Stimulated activated naive CD8-positive, alpha-beta T cell treated with anti-CD3 and anti-CD28 coated beads, Interleukin-15, amount 100 ng/mL, for 72 hours (primary cell): Measurements from ENCODE around the gene TGFBR3L.
"Not testable (repeated sequence)": the region's sequence is repeated elsewhere in the genome, so short reads cannot be mapped to it uniquely, and the experiment has no call there.

Experiments used
- ATAC-seq: fragments of 150-1000 bp; cut with Tn5 transposase; 2 replicates; pipeline ENCODE4 v1.10.0; 2021; ENCODE audit warnings: mild to moderate bottlenecking, moderate library complexity
- DNase-seq, 2 donors: peaks; one replicate each; pipeline ENCODE4 v3.0.0; 2021 to 2022
- H3K27ac Mint-ChIP-seq, 2 donors: one replicate each; pipeline ENCODE4 v1.8.0; 2022; ENCODE audit warnings: mild to moderate bottlenecking in 2 of 2, mixed read lengths in 2 of 2, moderate library complexity in 2 of 2
- H3K27me3 Mint-ChIP-seq: one replicate; pipeline ENCODE4 v1.8.0; 2022; ENCODE audit warnings: mixed read lengths
- H3K4me1 Mint-ChIP-seq: one replicate; pipeline ENCODE4 v1.8.0; 2022; ENCODE audit warnings: mild to moderate bottlenecking, mixed read lengths
- H3K4me3 Mint-ChIP-seq, 2 donors: one replicate each; pipeline ENCODE4 v1.8.0; 2022; ENCODE audit warnings: mild to moderate bottlenecking in 2 of 2, mixed read lengths in 2 of 2, moderate library complexity in 1 of 2
- H3K9me3 Mint-ChIP-seq, 2 donors: one replicate each; pipeline ENCODE4 v1.8.0; 2022; ENCODE audit warnings: mixed read lengths in 2 of 2

Gene TGFBR3L

DNA sequence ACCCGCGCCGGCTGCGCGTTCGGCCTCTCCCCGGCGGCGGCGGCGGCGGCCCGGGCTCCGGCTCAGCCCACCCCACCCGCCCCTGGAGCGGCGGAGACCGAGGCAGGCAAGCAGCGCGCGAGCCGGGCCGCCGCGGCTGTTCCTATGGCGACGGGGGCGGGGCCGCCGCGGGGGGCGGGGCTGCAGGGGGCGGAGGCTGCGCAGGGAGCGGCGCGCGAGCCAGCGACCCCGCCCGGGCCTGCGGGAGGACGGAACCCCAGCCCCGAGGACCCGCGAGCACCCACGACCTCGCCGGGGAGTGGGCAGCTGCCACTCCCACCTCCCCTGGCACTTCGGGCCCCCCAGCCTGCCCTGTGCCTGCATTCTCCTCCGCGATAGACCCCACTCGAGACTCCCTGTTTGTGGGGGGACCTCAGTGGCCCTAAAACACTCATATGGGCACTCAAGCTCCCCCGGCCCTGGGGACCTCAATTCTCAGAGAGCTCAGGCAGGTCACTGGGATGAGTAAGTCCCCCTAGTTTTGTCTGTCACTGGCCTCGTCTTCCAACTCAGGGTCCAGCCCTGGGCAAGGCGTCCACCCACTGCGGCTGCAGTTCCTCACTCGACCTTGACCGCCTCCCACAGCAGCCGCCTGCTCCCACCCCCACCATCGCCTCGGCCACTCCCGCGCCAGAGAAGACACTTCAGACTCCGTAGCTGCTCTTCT is 11.5 kb downstream of the TGFBR3L start, which contains the start of gene CTXN1:
Gene CTXN1, minus strand, starts transcription at position 115 of the 706 bp plus-strand sequence. CDS start 597 bp downstream, outside the sequence.
- H3K4me3 Mint-ChIP-seq: peak within 1 kb of the TSS; percentile 78 to 82
- peaks cover 72% of the 10 kb centered on the region for H3K4me1 Mint-ChIP-seq
- peak within 1 kb of the TSS in 1 of 2 donors; percentile 96 for H3K27ac Mint-ChIP-seq
- H3K27me3 Mint-ChIP-seq: no peaks in the 10 kb centered on the region
- DNase-seq: peak; percentile 66 to 72
- ATAC-seq: peak; percentile 55
- H3K9me3 Mint-ChIP-seq: no peaks in the 10 kb centered on the region

- ATAC-seq: no peak
- DNase-seq: peak in 1 of 2 donors; percentile 14
- no peaks in the 10 kb centered on the region for H3K27me3 Mint-ChIP-seq
- no peaks in the 10 kb centered on the region for H3K9me3 Mint-ChIP-seq
- H3K4me1 Mint-ChIP-seq: peaks cover 64% of the 10 kb centered on the region
- peak overlapping the region in 1 of 2 donors; percentile 63 for H3K27ac Mint-ChIP-seq
- peak overlapping the region; percentile 71 to 80 for H3K4me3 Mint-ChIP-seq
Observed at GRCh38 chr19:7926727-7927604, 12.3 kb downstream of the TGFBR3L start.

- H3K27ac Mint-ChIP-seq: no peak overlapping the region
- DNase-seq: peak in 1 of 2 donors; percentile 21
Observed at GRCh38 chr19:7927605-7928333, 13.1 kb downstream of the TGFBR3L start.

GRCh38 chr19:7928334-7928706 is 13.7 kb downstream of the TGFBR3L start:
- Mint-ChIP-seq H3K27ac (no peak overlapping the region), H3K4me1 (peaks cover 61% of the 10 kb centered on the region), H3K27me3 (no peaks in the 10 kb centered on the region), H3K9me3 (no peaks in the 10 kb centered on the region), H3K4me3 (peak overlapping the region in 1 of 2 donors; percentile 36)
- DNase-seq: no peak
- no peak for ATAC-seq

More at GRCh38 chr19:7927605-7928333, 13.1 kb downstream of the TGFBR3L start:
- Mint-ChIP-seq H3K4me1 (peaks cover 61% of the 10 kb centered on the region), H3K4me3 (no peak overlapping the region), H3K27me3 (no peaks in the 10 kb centered on the region), H3K9me3 (no peaks in the 10 kb centered on the region)
- no peak for ATAC-seq

- H3K27ac Mint-ChIP-seq: no peak overlapping the region
- peaks cover 57% of the 10 kb centered on the region for H3K4me1 Mint-ChIP-seq
- H3K4me3 Mint-ChIP-seq: no peak overlapping the region
- ATAC-seq (peak; percentile 60), DNase-seq (peak; percentile 82 to 84)
- H3K9me3 Mint-ChIP-seq: no peaks in the 10 kb centered on the region
- H3K27me3 Mint-ChIP-seq: no peaks in the 10 kb centered on the region
Observed at GRCh38 chr19:7928741-7929701, 14.4 kb downstream of the TGFBR3L start.

GRCh38 chr19:7930030-7930429 is 15.4 kb downstream of the TGFBR3L start:
- not testable (repeated sequence) for H3K27me3 Mint-ChIP-seq, H3K4me3 Mint-ChIP-seq, H3K9me3 Mint-ChIP-seq, DNase-seq, ATAC-seq
- H3K4me1 Mint-ChIP-seq: peaks cover 46% of the 10 kb centered on the region
- peak overlapping the region in 1 of 2 donors; percentile 48 for H3K27ac Mint-ChIP-seq

- H3K27me3 Mint-ChIP-seq: no peaks in the 10 kb centered on the region
- no peaks in the 10 kb centered on the region for H3K9me3 Mint-ChIP-seq
- peaks cover 42% of the 10 kb centered on the region for H3K4me1 Mint-ChIP-seq
- ATAC-seq (no peak), DNase-seq (no peak)
- no peak overlapping the region for H3K4me3 Mint-ChIP-seq
- H3K27ac Mint-ChIP-seq: peak overlapping the region in 1 of 2 donors; percentile 48
Observed at GRCh38 chr19:7930765-7931164, 16.1 kb downstream of the TGFBR3L start.

DNA sequence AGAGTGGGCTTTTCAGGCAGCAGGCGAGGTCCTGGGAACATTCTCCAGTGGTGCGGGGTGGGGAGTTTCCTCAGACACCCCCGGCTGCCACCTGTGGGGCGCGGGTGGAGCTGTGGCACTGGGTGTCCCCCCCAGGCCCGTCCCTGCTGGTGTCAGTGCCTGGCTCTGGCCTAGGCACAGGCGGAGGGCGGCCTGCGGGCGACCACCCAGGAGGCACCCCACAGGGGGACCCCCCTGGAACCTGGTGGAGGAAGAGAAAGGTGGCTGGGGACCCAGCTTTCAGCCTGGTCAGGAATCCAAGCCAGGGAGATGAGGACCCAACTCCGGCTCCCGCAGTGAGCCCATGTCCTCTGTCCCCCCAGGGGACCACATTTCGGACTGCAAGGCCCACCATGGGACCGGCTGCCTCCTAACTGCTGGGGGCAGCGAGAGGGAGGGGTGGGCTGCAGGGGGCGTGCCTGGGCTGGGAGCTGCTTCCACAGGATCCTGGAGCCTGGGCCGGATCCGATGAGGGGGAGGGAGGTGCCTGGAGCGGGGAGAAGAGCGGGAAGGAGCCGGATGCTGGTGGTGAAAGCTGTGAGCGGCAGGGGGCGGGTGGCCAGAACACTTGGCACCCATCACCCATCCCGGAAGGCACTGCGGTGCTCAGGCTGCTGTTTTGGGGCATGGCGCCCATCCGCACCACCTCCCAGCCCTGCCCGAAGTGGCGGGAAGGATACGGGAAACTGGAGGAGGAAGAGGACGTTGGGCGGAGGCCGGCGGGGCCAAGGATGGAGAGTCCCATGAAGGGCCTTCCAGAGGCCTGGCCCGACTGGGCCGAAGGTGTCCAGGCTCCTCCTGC is 16.8 kb downstream of the TGFBR3L start:
- H3K4me1 Mint-ChIP-seq: peaks cover 38% of the 10 kb centered on the region
- H3K27me3 Mint-ChIP-seq: no peaks in the 10 kb centered on the region
- H3K4me3 Mint-ChIP-seq: no peak overlapping the region
- DNase-seq: no peak
- ATAC-seq: no peak
- H3K9me3 Mint-ChIP-seq: no peaks in the 10 kb centered on the region
- H3K27ac Mint-ChIP-seq: no peak overlapping the region

DNA sequence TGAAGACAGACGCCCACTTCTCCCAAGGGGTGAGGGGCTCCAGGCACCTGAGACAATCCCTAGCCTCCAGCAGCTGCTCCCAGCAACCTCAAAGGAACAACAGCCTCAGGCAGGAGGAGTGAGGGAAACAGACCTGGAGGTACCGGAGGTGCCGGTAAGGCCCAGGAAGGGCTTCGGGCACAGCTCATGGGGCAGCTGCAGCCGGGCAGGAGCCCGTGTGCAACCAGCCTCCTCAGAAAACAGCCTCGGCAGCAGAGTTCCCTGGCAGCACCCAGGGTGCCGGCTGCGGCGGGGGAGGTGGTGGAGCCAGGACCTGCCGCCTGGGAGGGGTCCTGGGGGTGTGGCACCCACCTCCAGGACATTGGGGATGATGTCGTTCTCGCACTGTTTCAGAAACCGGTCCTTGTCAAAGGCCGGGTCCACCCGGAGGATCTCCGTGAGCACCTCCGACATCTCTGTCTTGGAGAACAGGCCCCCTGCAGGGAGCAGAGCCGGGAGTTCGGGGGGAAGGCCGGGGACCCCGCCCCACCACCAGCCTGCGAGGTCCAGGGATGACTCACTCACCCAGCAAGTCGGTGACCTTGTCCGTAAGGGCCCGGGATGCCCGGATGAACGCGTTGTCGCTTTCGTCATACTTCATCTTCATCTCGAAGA is 17.8 kb downstream of the TGFBR3L start:
- DNase-seq (no peak), ATAC-seq (no peak)
- H3K4me3 Mint-ChIP-seq: no peak overlapping the region
- H3K4me1 Mint-ChIP-seq: peaks cover 34% of the 10 kb centered on the region
- H3K9me3 Mint-ChIP-seq: no peaks in the 10 kb centered on the region
- H3K27ac Mint-ChIP-seq: no peak overlapping the region
- no peaks in the 10 kb centered on the region for H3K27me3 Mint-ChIP-seq

DNA sequence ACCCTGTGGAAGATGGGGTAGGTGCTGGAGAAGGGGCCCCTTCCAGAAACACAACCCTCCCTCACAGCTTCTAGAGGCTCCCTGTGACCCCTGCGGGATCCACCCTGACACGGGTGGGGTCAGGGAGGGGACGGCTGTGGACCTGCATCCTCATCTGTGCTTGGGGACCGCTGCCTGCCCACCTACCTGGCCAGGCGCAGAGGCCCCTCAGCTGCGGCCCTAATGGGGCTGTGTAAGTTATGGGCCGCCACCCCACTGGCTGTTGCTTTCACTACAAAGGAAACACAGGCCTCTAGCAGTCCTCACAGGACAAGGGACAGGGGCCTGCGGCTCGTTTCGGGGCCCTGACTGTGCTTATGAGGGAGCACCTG is 18.3 kb downstream of the TGFBR3L start:
- no peak overlapping the region for H3K27ac Mint-ChIP-seq
- no peak overlapping the region for H3K4me3 Mint-ChIP-seq
- H3K4me1 Mint-ChIP-seq: peaks cover 31% of the 10 kb centered on the region
- no peaks in the 10 kb centered on the region for H3K27me3 Mint-ChIP-seq
- H3K9me3 Mint-ChIP-seq: no peaks in the 10 kb centered on the region
- no peak for DNase-seq
- ATAC-seq: no peak

- Mint-ChIP-seq H3K27me3 (no peaks in the 10 kb centered on the region), H3K4me3 (no peak overlapping the region), H3K9me3 (no peaks in the 10 kb centered on the region), H3K4me1 (peaks cover 26% of the 10 kb centered on the region), H3K27ac (no peak overlapping the region)
- ATAC-seq (no peak), DNase-seq (no peak)
Observed at GRCh38 chr19:7933411-7933810, 18.8 kb downstream of the TGFBR3L start.

- Mint-ChIP-seq H3K4me1 (peaks cover 23% of the 10 kb centered on the region), H3K4me3 (no peak overlapping the region), H3K27ac (peak overlapping the region in 1 of 2 donors; percentile 83), H3K27me3 (no peaks in the 10 kb centered on the region), H3K9me3 (no peaks in the 10 kb centered on the region)
- DNase-seq (no peak), ATAC-seq (no peak)
Observed at GRCh38 chr19:7933828-7934725, 19.4 kb downstream of the TGFBR3L start.

- Mint-ChIP-seq H3K9me3 (no peaks in the 10 kb centered on the region), H3K27me3 (no peaks in the 10 kb centered on the region), H3K4me1 (peaks cover 16% of the 10 kb centered on the region), H3K27ac (peak overlapping the region in 1 of 2 donors; percentile 61), H3K4me3 (no peak overlapping the region)
- DNase-seq (no peak), ATAC-seq (no peak)
Observed at GRCh38 chr19:7934766-7935165, 20.1 kb downstream of the TGFBR3L start.
